Duodenal mucosa (tissue), 2 donors: ENCODE measurements around the gene ATP5F1E.

ENCODE experiments used
- H3K27ac ChIP-seq: one replicate; pipeline ENCODE4 v1.7.0; 2013; ENCODE audit warnings: low read depth, low read length
- H3K27me3 ChIP-seq, 2 donors: one replicate each; pipeline ENCODE4 v1.7.0; 2013; ENCODE audit warnings: low read length in 2 of 2, control low read depth in 1 of 2; ENCODE audit not compliant: insufficient read depth in 2 of 2, control insufficient read depth in 1 of 2
- H3K36me3 ChIP-seq, 2 donors: one replicate each; pipeline ENCODE4 v1.7.0; 2013; ENCODE audit warnings: low read length in 2 of 2, control low read depth in 1 of 2; ENCODE audit not compliant: insufficient read depth in 2 of 2, control insufficient read depth in 1 of 2
- H3K4me1 ChIP-seq, 2 donors: one replicate each; pipeline ENCODE4 v1.7.0; 2013; ENCODE audit warnings: low read length in 2 of 2, control low read depth in 1 of 2; ENCODE audit not compliant: insufficient read depth in 2 of 2, control insufficient read depth in 1 of 2
- H3K4me3 ChIP-seq, 2 donors: one replicate each; pipeline ENCODE4 v1.7.0; 2013; ENCODE audit warnings: low read length in 2 of 2, low read depth in 1 of 2
- H3K9ac ChIP-seq, 2 donors: one replicate each; pipeline ENCODE4 v1.7.0; 2013; ENCODE audit warnings: low read length in 2 of 2, low read depth in 1 of 2
- H3K9me3 ChIP-seq, 2 donors: one replicate each; pipeline ENCODE4 v1.7.0; 2013; ENCODE audit warnings: low read length in 2 of 2, control low read depth in 1 of 2; ENCODE audit not compliant: control insufficient read depth in 1 of 2

The ATP5F1E gene

DNA sequence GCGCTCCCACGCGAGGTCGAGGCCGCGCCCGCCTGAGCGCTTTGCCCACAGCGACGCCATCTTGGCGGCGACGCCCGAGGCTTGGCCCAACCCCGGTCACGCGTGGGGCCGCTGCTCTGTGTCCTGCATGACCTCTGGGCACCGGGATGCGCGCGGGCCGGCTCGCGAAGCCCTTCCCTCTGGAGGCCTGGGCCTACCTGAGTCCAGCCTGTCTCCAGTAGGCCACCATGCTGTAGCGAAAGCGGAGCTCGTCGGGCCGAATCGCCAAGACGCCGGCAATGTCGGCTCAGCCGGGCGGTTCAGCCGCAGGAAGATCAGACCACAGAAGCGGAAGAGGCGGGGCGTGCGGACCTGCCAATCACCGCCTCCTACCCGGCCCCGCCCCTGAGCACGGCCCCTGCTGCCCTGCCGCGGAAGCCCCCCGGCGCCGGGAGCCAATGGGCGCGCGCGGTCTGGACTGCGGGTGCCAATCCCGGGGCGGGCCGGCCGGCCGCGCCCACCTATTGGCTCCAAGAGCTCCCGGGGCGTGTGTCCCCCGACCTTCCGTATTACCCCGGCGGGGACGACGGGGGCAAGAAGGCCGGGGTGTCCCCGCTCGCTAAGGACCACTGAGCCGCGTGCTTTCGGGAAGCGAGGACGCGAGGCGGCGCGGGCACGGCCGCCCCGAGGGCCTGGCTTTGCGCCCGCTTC is at the start of gene ATP5F1E:
Gene ATP5F1E (minus strand): TSS at position 313 of the 690 bp plus-strand sequence. CDS start 84 bp downstream, at position 229.
- H3K36me3 ChIP-seq, result peaks cover 38 to 56% of the 10 kb centered on the region in 2 donors
- H3K4me3 ChIP-seq, result peak within 1 kb of the TSS; percentile 81 to 84
- H3K9ac ChIP-seq, result peak within 1 kb of the TSS; percentile 71 to 87
- H3K4me1 ChIP-seq, result peaks cover 32 to 52% of the 10 kb centered on the region in 2 donors
- H3K9me3 ChIP-seq, result no peaks in the 10 kb centered on the region
- no peaks in the 10 kb centered on the region for H3K27me3 ChIP-seq
- H3K27ac ChIP-seq, result peak within 1 kb of the TSS; percentile 93

DNA sequence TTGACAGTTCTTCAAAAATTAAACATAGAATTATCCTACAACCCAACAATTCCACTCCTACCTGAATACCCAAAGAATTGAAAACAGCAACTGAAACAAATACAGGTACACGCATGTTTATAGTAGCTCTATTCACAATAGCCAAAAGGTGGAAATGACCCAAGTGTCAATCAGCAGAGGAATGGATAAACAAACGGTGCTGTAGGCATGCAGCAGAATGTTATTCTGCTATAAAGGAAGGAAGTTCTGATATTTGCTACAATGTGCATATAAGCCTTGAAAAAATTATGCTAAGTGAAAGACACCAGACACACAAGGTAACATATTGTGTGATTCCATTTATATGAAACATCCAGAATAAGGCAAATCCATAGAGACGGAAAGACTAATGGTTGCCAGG is 48.9 kb upstream of the ATP5F1E start:
- no peak overlapping the region for H3K9ac ChIP-seq
- H3K27ac ChIP-seq, result no peak overlapping the region
- H3K9me3 ChIP-seq, result no peaks in the 10 kb centered on the region
- no peaks in the 10 kb centered on the region for H3K4me1 ChIP-seq
- no peak overlapping the region for H3K4me3 ChIP-seq
- no peaks in the 10 kb centered on the region for H3K36me3 ChIP-seq
- H3K27me3 ChIP-seq, result peaks cover 7 to 27% of the 10 kb centered on the region in 2 donors

DNA sequence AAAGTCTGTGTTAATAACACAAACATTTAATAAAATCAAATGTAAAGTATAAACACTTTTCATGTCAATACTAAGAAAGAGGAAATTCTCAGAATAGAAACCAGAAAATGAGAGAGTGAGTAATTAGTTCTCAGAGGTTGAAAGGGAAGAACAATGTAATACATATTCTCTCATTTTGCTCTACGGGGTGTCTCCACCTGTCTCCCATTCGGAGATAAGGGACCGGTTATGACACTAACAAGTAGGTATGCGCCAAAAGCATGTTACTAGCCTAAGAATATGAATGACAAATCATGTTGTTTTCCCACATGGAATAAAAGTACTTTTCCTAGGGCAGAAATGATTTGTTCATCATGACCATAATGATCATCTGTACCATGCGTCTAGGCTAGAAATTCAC is 46.1 kb upstream of the ATP5F1E start:
- Histone ChIP-seq H3K9me3 (no peaks in the 10 kb centered on the region), H3K4me3 (no peak overlapping the region), H3K27ac (no peak overlapping the region), H3K36me3 (no peaks in the 10 kb centered on the region), H3K9ac (no peak overlapping the region), H3K4me1 (no peaks in the 10 kb centered on the region), H3K27me3 (peaks cover 14 to 17% of the 10 kb centered on the region in 2 donors)

DNA sequence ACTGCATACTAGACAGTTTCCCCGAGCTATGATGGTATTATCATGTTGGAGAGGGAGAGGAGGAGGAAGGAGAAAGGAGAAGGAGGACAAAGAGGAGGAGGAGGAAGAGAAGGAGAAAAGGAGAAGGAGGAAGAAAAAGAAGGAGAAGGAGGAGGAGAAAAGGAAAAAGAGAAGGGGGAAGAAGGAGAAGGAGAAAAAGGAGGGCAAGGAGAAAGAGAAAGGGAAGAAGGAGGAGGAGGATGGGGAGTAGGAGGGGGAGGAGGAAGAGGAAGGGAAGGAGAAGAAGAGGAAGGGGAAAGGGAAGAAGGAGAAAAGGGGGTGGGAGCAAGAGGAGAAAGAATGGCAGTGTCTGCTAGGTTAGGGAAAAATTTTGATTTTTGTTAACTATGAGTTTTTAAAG is 45.6 kb upstream of the ATP5F1E start:
- Histone ChIP-seq H3K9ac (no peak overlapping the region), H3K4me1 (no peaks in the 10 kb centered on the region), H3K27me3 (peaks cover 14 to 19% of the 10 kb centered on the region in 2 donors), H3K4me3 (no peak overlapping the region), H3K36me3 (no peaks in the 10 kb centered on the region), H3K27ac (no peak overlapping the region), H3K9me3 (no peaks in the 10 kb centered on the region)

DNA sequence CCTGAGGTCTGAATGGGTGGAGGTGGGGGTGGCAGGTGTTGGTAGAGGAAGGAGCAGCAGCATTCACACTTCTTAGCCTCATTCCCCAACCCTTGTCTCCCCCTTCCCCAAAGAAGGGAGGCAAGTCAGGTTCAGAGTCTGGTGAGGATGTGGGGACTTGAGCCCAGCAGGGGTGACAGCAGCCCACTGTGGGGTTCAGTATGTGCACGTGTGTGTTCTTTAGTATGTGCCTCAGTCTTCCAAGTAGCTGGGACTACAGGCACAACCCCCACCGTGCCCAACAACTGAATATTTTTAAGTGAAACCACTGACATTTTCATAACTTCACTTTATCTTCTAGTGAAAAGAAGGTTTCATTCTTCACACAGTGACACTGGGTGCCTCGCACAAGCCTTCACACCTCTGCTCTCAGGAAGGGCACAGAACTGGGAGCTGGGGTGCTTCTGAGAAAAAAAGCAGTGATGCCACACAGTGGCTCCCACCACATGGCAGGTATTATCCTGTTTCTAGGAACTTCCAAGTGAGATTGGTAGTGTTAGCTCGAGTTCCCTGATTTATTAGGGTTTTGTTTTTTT is 43.9 kb upstream of the ATP5F1E start:
- H3K4me1 ChIP-seq, result no peaks in the 10 kb centered on the region
- H3K4me3 ChIP-seq, result no peak overlapping the region
- H3K9ac ChIP-seq, result no peak overlapping the region
- H3K9me3 ChIP-seq, result no peaks in the 10 kb centered on the region
- H3K36me3 ChIP-seq, result no peaks in the 10 kb centered on the region
- peaks cover 14 to 19% of the 10 kb centered on the region in 2 donors for H3K27me3 ChIP-seq
- H3K27ac ChIP-seq, result no peak overlapping the region

DNA sequence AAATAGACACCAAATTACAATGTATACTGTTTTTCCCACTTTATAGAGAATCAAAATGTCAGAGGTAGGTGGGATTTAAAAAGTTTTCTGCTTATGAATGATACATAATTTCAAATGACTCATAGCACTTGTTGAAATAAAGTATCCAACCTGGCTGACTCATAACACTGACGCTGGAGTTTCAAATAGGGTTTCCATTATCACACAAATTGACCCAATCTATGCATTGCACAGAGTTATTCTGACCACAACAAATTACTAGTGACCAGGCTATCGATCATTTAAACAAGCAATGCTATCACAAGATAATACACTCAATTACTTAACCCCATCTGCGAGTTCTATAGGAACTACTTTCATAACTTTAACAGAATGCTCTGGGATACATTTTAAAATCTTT is 42.3 kb upstream of the ATP5F1E start:
- Histone ChIP-seq H3K9me3 (no peaks in the 10 kb centered on the region), H3K27me3 (peaks cover 14 to 19% of the 10 kb centered on the region in 2 donors), H3K9ac (no peak overlapping the region), H3K36me3 (no peaks in the 10 kb centered on the region), H3K4me3 (no peak overlapping the region), H3K4me1 (no peaks in the 10 kb centered on the region), H3K27ac (no peak overlapping the region)

DNA sequence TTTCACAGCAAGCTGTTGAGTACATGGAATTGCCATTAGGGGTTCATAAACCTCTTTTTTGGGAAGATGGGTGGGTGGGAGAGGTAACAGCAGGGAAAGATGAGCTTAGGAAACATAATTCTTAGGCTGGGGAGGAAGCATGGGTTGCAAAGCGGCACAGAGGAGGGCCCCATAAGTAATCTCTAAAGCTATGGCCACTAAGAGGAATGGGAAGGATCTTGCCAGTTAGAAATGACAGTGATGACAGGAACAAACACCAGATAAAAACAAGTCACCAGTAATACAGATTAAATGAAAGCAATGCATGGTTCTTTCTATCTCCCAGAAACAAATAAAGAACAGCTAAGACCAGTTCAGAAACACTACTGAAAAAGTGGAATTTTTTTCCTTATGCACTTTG is 41.4 kb upstream of the ATP5F1E start:
- Histone ChIP-seq H3K36me3 (no peaks in the 10 kb centered on the region), H3K9me3 (no peaks in the 10 kb centered on the region), H3K4me1 (no peaks in the 10 kb centered on the region), H3K4me3 (no peak overlapping the region), H3K27ac (no peak overlapping the region), H3K9ac (no peak overlapping the region), H3K27me3 (peaks cover 14 to 19% of the 10 kb centered on the region in 2 donors)

DNA sequence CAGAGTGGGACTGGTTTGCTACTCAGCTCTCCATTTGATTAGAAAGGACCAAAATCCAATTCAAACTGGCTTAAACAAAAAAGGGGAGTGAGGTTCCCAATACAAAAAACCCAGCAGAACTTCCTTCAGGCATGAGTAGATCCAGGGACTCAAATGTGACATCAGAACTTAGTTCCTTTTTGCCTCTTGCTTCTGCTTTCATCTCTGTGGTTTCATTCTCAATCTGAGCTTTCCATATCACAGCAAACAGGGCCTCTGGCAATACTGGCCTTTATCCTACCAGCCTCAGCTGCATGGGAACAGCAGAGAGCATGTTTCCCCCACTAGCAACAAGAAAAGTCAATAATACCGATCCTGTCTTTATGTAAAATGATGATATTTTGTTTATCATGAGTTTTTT is 39.1 kb upstream of the ATP5F1E start:
- no peak overlapping the region for H3K27ac ChIP-seq
- H3K9ac ChIP-seq, result no peak overlapping the region
- no peak overlapping the region for H3K4me3 ChIP-seq
- H3K9me3 ChIP-seq, result no peaks in the 10 kb centered on the region
- no peaks in the 10 kb centered on the region for H3K4me1 ChIP-seq
- H3K27me3 ChIP-seq, result peaks cover 8 to 13% of the 10 kb centered on the region in 2 donors
- H3K36me3 ChIP-seq, result no peaks in the 10 kb centered on the region

DNA sequence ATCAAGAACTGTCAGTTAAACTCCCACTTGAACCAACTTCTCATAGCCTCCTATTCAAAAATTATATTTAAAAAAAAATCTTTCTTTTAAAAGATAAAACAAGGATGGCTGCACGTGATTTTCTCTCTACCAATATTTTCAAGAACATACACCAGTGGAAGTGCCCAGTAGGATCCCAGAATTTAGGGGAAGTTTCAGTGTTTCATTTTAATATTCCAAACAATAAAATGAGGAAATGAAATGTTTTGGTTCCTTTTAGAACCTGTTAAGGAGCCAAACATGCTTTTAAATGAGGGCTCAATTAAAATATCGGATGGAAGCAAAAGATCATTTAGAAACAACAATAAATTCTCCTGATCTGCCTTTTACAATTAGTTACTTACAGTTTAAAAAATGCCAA is 36.9 kb upstream of the ATP5F1E start:
- Histone ChIP-seq H3K9ac (no peak overlapping the region), H3K27ac (no peak overlapping the region), H3K36me3 (no peaks in the 10 kb centered on the region), H3K27me3 (peaks cover 0 to 11% of the 10 kb centered on the region in 2 donors), H3K4me1 (no peaks in the 10 kb centered on the region), H3K9me3 (no peaks in the 10 kb centered on the region), H3K4me3 (no peak overlapping the region)

DNA sequence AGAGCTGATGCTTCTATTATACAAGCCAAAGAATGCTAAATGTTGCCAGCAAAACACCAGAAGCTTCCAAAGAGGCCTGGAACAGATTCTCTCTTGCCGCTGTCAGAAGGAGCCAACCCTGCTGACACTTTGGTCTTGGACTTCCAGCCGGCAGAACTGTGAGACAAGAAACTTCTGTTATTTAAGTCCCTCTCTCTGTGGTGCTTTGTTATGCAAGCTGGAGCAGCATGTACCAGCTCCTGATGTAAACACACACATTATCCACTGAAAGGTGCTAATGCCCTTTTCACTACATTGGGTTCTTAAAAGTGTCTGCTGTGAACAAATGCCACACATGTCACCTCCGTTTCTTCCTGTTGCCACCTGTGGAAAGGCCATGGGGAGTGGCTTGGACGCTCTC is 36.4 kb upstream of the ATP5F1E start:
- H3K27ac ChIP-seq, result no peak overlapping the region
- no peaks in the 10 kb centered on the region for H3K36me3 ChIP-seq
- H3K4me1 ChIP-seq, result no peaks in the 10 kb centered on the region
- no peak overlapping the region for H3K4me3 ChIP-seq
- H3K27me3 ChIP-seq, result peaks cover 0 to 8% of the 10 kb centered on the region in 2 donors
- no peak overlapping the region for H3K9ac ChIP-seq
- H3K9me3 ChIP-seq, result no peaks in the 10 kb centered on the region
